Progenitor cell of endocrine pancreas (in vitro differentiated cells): ENCODE data around the gene SLC25A13. TPM values are rescaled to one million over a fixed set of nuclear protein-coding genes. Genes with fewer than 3 reads are reported as not detected.
"Not testable (repeated sequence)": the region's sequence is repeated elsewhere in the genome, so short reads cannot be mapped to it uniquely, and the experiment has no call there.

Experiments used
- DNase-seq: peaks from one replicate; pipeline ENCODE4 v3.0.0; 2021; ENCODE audit warnings: low spot score; ENCODE audit not compliant: unreplicated experiment
- H3K27ac Mint-ChIP-seq: 2 replicates; pipeline ENCODE4 v1.8.0; 2021; ENCODE audit warnings: mild to moderate bottlenecking, moderate library complexity, mixed read lengths
- H3K27me3 Mint-ChIP-seq: 2 replicates; pipeline ENCODE4 v1.8.0; 2021; ENCODE audit warnings: mixed read lengths
- H3K36me3 Mint-ChIP-seq: 2 replicates; pipeline ENCODE4 v1.8.0; 2022; ENCODE audit warnings: mixed read lengths; ENCODE audit not compliant: insufficient read depth
- H3K4me1 Mint-ChIP-seq: 2 replicates; pipeline ENCODE4 v1.8.0; 2021; ENCODE audit warnings: low read depth, mixed read lengths
- H3K4me3 Mint-ChIP-seq: 2 replicates; pipeline ENCODE4 v1.8.0; 2021; ENCODE audit warnings: low read depth, mild to moderate bottlenecking, moderate library complexity, mixed read lengths
- H3K9me3 Mint-ChIP-seq: 2 replicates; pipeline ENCODE4 v1.8.0; 2021; ENCODE audit warnings: low read depth, mixed read lengths
- CTCF ChIP-seq: fragments of 200-600 bp; sonication (generic); IDR thresholded peaks from one replicate; pipeline ENCODE4 v1.5.0; 2021; ENCODE audit warnings: antibody characterized with exemption, mild to moderate bottlenecking; ENCODE audit not compliant: unreplicated experiment
- total RNA-seq: library from RNA; stranded (reverse); gene quantifications from 2 replicates; pipeline ENCODE4 v1.2.1, GENCODE V29; 2021

SLC25A13 gene
- total RNA-seq, 1 donor from 2014 or later = 54.0 TPM

- no peak for TF ChIP-seq CTCF
- H3K36me3 Mint-ChIP-seq = peaks cover 18% of the 10 kb centered on the region
- H3K4me1 Mint-ChIP-seq = peaks cover 1% of the 10 kb centered on the region
- DNase-seq = no peak
- no peak overlapping the region for H3K4me3 Mint-ChIP-seq
- no peaks in the 10 kb centered on the region for H3K9me3 Mint-ChIP-seq
- no peak overlapping the region for H3K27ac Mint-ChIP-seq
- no peaks in the 10 kb centered on the region for H3K27me3 Mint-ChIP-seq
Measured at GRCh38 chr7:96161897-96162296, 160.0 kb downstream of the SLC25A13 start.

- no peak overlapping the region for H3K27ac Mint-ChIP-seq
Measured at GRCh38 chr7:96157856-96158255, 164.0 kb downstream of the SLC25A13 start.

GRCh38 chr7:96154506-96154905 is 167.4 kb downstream of the SLC25A13 start:
- peaks cover 11% of the 10 kb centered on the region for H3K36me3 Mint-ChIP-seq
- H3K4me3 Mint-ChIP-seq, H3K9me3 Mint-ChIP-seq, H3K27me3 Mint-ChIP-seq, H3K4me1 Mint-ChIP-seq, H3K27ac Mint-ChIP-seq, DNase-seq: not testable (repeated sequence)

More at GRCh38 chr7:96157856-96158255, 164.0 kb downstream of the SLC25A13 start:
- Mint-ChIP-seq H3K9me3 (no peaks in the 10 kb centered on the region), H3K27me3 (no peaks in the 10 kb centered on the region), H3K36me3 (peaks cover 15% of the 10 kb centered on the region), H3K4me3 (no peak overlapping the region), H3K4me1 (peaks cover 6% of the 10 kb centered on the region)
- no peak for DNase-seq
- no peak for TF ChIP-seq CTCF

- TF ChIP-seq CTCF = no peak
- Mint-ChIP-seq H3K27me3 (no peaks in the 10 kb centered on the region), H3K27ac (no peak overlapping the region), H3K4me1 (peaks cover 5% of the 10 kb centered on the region), H3K4me3 (no peak overlapping the region), H3K36me3 (peaks cover 6% of the 10 kb centered on the region), H3K9me3 (no peaks in the 10 kb centered on the region)
- no peak for DNase-seq
Measured at GRCh38 chr7:96152706-96153105, 169.2 kb downstream of the SLC25A13 start.

GRCh38 chr7:96151889-96152288 is 170.0 kb downstream of the SLC25A13 start:
- no peak for DNase-seq
- Mint-ChIP-seq H3K4me1 (peaks cover 5% of the 10 kb centered on the region), H3K4me3 (no peak overlapping the region), H3K9me3 (no peaks in the 10 kb centered on the region), H3K27ac (no peak overlapping the region), H3K36me3 (peaks cover 5% of the 10 kb centered on the region), H3K27me3 (no peaks in the 10 kb centered on the region)
- no peak for TF ChIP-seq CTCF

GRCh38 chr7:96144260-96144526 is 177.7 kb downstream of the SLC25A13 start:
- H3K4me3 Mint-ChIP-seq = no peak overlapping the region
- no peaks in the 10 kb centered on the region for H3K27me3 Mint-ChIP-seq
- DNase-seq = no peak
- no peak for TF ChIP-seq CTCF
- H3K9me3 Mint-ChIP-seq = peaks cover 3% of the 10 kb centered on the region
- peaks cover 14% of the 10 kb centered on the region for H3K36me3 Mint-ChIP-seq
- H3K27ac Mint-ChIP-seq = peak overlapping the region; percentile 67
- peaks cover 11% of the 10 kb centered on the region for H3K4me1 Mint-ChIP-seq
